ENCODE measurements around the gene PIEZO2.
A peak's percentile ranks its signal among the peaks of the same experiment; 100 is the strongest.
"Not testable (repeated sequence)": the region's sequence is repeated elsewhere in the genome, so short reads cannot be mapped to it uniquely, and the experiment has no call there.

The PIEZO2 gene

DNA sequence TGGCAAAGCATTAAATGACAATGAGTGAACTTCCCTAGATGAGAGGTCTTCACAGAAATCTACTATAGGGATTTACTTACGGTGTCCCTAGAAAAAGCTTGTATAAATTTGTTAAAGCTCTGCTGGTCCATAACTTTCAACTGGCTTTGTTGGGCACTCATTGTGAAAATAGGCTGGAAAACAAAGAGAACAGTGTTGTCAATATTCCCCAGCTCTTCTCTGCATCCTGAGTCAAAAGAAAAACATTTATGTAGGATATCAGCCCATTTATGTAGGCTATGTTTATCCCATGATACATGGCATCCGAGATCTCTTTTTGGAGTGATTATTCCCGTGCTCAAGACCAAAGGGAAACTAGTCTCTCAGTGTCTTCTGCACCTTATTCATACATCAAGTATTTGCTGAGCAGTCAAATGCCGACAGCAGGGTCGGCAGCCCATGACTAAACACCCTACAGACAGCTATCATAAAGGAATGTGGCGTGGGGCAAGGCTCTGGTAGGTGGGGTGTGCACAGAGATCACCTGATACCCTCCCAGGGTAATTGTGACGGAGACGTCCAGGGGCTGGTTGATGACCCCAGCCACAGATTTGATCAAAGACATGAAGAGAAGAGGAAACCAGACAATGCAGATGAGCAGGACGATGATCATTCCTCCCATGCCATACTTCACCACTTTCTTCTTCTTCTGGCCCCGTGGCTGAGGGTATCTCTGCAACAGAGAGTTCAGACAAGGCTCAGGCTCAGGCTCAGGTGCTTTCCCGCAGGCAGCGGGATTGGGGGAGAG, 467.6 kb downstream of the PIEZO2 start:
- DNase-seq (ENCODE audit: low spot score) = no peak

- no peak for DNase-seq (ENCODE audit: low spot score)
These were observed 469.1 kb downstream of the PIEZO2 start for GRCh38 chr18:10680271-10680596.

- DNase-seq (ENCODE audit: low spot score) = no peak
These were observed 469.7 kb downstream of the PIEZO2 start for GRCh38 chr18:10679557-10680270.

GRCh38 chr18:10671441-10671840, 477.9 kb downstream of the PIEZO2 start:
- DNase-seq (ENCODE audit: low spot score) = no peak

- no peak for DNase-seq (ENCODE audit: low spot score)
These were observed 478.5 kb downstream of the PIEZO2 start for GRCh38 chr18:10670856-10671255.

DNA sequence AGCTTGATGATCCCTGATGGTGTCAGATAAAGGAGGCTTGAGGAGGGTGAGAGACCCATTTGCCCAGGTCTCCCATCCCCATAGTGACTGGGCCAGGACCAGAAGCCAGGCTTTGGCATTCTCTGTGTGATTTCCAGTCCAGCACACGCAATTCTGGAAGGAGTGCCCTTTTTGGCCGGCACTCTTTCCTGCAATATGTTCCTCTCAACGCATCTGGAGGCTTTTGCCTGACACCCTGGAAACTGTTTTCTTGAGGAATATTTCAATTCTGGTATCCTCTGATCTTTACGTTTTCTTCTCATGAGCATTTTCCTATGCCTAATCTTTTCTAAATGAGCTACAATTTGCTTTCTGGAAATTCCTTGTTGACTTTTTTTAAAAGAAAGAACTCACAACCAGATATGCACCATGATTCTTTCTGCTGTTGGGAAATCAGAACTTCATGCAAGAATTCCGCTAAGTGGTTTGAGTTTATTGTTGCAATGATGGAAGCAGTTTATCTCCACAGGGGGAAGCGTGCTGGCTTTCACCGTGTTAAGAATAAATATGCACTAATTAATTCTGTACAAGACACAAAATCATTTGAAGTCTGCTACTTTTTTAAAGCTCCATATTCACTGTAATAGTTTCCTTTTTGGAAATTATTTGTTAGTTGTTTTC, 479.8 kb downstream of the PIEZO2 start:
- DNase-seq (ENCODE audit: low spot score) = no peak

GRCh38 chr18:10663750-10664149, 485.6 kb downstream of the PIEZO2 start:
- DNase-seq (ENCODE audit: low spot score) = no peak

GRCh38 chr18:10661317-10661716, 488.1 kb downstream of the PIEZO2 start:
- no peak for DNase-seq (ENCODE audit: low spot score)

DNA sequence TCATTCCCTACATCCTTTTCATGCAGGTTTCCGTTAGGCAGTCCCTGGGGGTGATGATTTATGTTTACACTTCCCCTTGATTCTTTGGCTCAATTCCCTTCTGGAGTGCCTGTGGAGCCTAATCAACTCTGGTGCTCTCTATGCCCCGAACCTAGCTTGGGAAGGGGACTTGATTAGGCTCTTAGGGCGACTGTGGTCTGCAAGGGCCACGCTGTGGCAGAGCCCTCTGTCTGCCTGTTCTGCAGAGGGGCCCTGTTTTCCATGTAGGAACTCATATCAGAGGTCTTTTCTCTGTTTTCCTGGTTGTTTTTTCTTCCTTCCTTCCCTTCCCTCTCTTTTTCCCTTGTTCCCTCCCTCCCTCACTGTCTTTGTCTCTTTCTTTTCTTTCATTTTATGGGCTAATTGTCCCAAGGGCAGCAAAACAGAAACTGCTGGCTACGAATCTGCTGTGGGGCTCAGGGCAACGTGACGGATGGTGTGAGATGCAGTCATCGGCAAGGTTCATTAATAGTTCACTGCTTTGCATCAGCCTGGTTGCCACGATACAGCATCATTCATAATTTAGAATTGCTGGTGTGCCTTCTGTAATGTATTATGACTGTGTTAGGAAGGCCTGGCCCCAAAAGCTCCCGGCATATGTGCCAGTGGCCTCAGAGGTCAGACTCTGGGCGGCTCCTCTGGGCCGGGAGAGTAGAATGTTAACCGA, 489.0 kb downstream of the PIEZO2 start:
- DNase-seq (ENCODE audit: low spot score) = no peak

DNA sequence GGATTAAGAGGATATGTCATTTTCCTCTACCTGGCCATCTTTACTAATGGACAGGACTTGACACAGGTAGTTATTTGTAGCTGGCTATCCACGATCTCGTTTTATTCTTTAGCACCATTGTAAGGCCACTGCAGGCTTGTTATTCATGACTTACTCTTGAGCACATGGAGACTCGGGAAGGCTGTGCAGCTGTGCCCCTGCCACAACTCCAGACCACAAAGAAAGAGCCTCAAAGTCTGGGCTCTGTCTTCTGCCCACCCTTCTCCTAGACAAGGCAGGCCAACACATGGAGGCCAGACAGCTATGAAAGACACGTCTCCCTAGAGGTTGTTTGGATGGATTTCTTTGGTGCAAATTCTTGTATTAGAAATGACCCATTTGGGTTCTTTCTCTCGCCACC, 489.8 kb downstream of the PIEZO2 start:
- DNase-seq (ENCODE audit: low spot score) = no peak

DNA sequence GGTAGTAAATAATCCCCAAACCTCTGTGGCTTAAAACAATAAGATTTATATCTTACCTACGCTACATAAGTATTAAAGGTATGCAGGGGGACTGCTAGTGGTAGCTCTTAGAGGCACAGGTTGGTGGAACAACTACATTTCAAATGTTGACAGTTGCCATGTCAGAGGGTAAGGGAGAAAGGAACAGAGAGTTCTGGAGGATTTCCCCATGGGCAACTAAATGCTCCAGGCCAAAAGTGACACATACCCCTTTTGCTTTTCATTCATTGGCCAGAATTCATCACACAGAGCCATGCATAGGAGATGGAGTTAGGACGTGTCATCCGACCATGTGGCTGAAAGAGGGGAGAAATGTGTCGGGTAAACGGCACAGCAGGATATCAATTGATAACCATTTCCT, 490.4 kb downstream of the PIEZO2 start:
- DNase-seq (ENCODE audit: low spot score) = no peak

DNA sequence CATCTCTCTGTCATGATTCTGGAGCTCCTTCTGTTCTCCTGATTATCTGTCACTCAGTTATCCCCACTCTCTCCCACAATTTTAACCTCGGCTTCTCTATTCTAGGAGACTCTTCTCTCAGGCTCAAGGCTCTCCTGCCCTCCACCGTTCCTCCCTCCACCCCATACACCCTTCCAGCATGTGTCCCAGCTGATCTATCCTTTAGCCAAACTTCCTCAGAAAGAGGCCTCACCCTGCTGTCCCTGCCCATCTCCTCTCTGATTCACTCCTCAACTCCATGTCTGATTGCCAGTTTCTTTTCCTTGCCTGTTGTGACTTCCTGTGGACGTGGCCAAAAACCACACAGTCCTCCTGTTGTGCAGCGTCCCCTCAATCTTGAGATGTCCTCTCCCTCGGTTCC, 505.4 kb downstream of the PIEZO2 start:
- not testable (repeated sequence) for DNase-seq (ENCODE audit: low spot score)

- not testable (repeated sequence) for DNase-seq (ENCODE audit: low spot score)
These were observed 506.3 kb downstream of the PIEZO2 start for GRCh38 chr18:10642915-10643524.

GRCh38 chr18:10638539-10638885, 510.9 kb downstream of the PIEZO2 start:
- not testable (repeated sequence) for DNase-seq (ENCODE audit: low spot score)

DNA sequence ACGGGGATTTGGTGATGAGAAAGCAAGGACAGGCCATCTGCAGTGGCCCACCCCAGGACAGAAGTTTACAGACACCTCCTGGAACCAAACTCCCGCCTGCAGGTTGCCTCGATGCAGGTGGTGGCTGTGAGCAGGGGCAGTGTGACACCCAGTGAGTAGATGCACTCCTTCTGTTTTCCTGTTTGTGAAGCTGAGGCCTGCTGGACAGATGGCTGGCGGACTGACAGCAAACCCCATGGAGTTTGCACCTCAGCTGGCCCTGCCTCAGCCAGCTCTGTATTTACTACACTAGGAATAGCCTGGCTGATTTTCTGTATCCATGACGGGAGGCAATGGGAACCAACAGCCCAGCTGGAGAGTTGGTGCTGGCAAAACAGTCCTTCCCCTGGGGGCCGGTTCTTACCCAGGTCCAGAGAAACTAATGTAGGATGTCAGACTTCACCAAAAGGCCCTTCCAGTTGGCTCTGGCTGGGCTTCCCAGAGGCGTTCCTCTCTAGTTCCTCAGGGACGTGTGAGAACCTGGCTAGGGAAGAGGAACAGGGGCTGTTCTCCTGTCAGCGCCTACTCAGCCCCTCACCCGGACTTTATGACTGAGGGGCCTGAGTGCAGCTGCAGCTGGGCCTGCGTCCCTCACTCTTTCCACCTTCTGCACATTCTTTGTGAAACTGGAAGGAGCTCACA, 511.4 kb downstream of the PIEZO2 start:
- not testable (repeated sequence) for DNase-seq (ENCODE audit: low spot score)

DNA sequence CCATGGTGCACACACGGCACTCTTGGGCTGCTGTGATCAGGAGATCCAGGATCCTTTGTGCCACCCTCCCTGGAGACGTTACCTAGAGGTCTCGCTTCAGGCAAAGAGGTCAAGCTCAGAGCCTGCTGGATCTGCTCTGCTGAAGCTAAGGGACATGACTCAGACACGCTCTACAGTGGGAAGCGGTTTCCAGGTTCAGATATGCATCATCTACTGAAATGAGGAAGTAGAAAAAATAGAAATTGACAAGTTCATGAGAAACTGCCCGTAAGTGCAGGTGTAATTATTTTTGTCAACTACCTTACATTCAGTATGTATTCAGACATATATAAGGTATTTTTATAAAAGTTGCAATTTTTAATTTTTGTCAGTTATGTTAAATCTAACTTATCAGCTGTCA, 520.3 kb downstream of the PIEZO2 start:
- peak; percentile 3 for DNase-seq (ENCODE audit: low spot score)

- not testable (repeated sequence) for DNase-seq (ENCODE audit: low spot score)
These were observed 522.7 kb downstream of the PIEZO2 start for GRCh38 chr18:10626606-10627213.

DNA sequence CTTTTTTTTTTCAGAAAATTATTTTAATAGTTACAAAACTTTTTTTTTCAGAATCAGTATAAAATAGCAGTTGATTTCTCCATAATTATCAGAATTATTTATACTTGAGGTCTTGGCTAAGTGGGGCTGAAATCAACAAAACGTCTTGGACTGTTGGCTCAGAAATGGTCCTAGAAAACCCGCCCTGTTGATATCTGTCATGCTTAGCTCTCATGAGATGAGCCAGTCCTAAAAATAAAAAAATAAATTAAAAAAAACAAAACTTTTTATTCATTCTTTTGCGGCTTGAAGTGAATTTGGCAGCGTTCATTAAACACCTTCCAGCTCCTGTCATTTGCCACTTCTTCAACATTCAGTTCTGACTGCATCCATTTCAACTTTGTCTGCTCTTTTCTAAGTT, 525.8 kb downstream of the PIEZO2 start:
- DNase-seq (ENCODE audit: low spot score) = not testable (repeated sequence)

- DNase-seq (ENCODE audit: low spot score) = not testable (repeated sequence)
These were observed 526.4 kb downstream of the PIEZO2 start for GRCh38 chr18:10622982-10623381.

- not testable (repeated sequence) for DNase-seq (ENCODE audit: low spot score)
These were observed 528.6 kb downstream of the PIEZO2 start for GRCh38 chr18:10620670-10621329.

Data from germinal center (tissue), 1 donor.